ENCODE results near the gene LRCH4.

- TF ChIP-seq CTCF (conservative IDR thresholded peaks at IDR 0.05; ENCODE audit: low read depth, low read length) (no peak), EZH2 (IDR thresholded peaks at IDR 0.05; ENCODE audit: borderline replicate concordance, low read depth, low read length, poor library complexity, severe bottlenecking) (no peak)
Measured at GRCh38 chr7:100577507-100577906, 8.4 kb downstream of the LRCH4 start.

Data from A673 (cell line).